Raji (cell line): ENCODE data around the gene SDK1.

ENCODE experiments used
- POLR2A ChIP-seq: IDR thresholded peaks from 2 replicates; pipeline ENCODE4 v1.6.1; 2011; ENCODE audit warnings: low read depth, low read length, control low read depth; ENCODE audit not compliant: insufficient read depth

The SDK1 gene

GRCh38 chr7:4021413-4021812, 720.4 kb downstream of the SDK1 start:
- TF ChIP-seq POLR2A, result no peak

GRCh38 chr7:4022265-4022664, 721.2 kb downstream of the SDK1 start:
- TF ChIP-seq POLR2A, result no peak

- TF ChIP-seq POLR2A, result no peak
These were observed 722.5 kb downstream of the SDK1 start for GRCh38 chr7:4023502-4023901.

- no peak for TF ChIP-seq POLR2A
These were observed 723.1 kb downstream of the SDK1 start for GRCh38 chr7:4024133-4024532.

GRCh38 chr7:4024806-4025205, 723.8 kb downstream of the SDK1 start:
- TF ChIP-seq POLR2A, result no peak

- TF ChIP-seq POLR2A, result no peak
These were observed 724.2 kb downstream of the SDK1 start for GRCh38 chr7:4025210-4025609.

GRCh38 chr7:4025694-4026615, 724.9 kb downstream of the SDK1 start:
- TF ChIP-seq POLR2A, result no peak

- no peak for TF ChIP-seq POLR2A
These were observed 726.0 kb downstream of the SDK1 start for GRCh38 chr7:4026941-4027486.

GRCh38 chr7:4028221-4028620, 727.2 kb downstream of the SDK1 start:
- TF ChIP-seq POLR2A, result no peak

- no peak for TF ChIP-seq POLR2A
These were observed 728.9 kb downstream of the SDK1 start for GRCh38 chr7:4029941-4030340.

- no peak for TF ChIP-seq POLR2A
These were observed 729.4 kb downstream of the SDK1 start for GRCh38 chr7:4030346-4030950.

GRCh38 chr7:4033996-4034395, 732.9 kb downstream of the SDK1 start:
- TF ChIP-seq POLR2A, result no peak

- no peak for TF ChIP-seq POLR2A
These were observed 736.3 kb downstream of the SDK1 start for GRCh38 chr7:4037308-4037707.

- TF ChIP-seq POLR2A, result no peak
These were observed 736.8 kb downstream of the SDK1 start for GRCh38 chr7:4037877-4038276.

GRCh38 chr7:4040109-4040928, 739.3 kb downstream of the SDK1 start:
- TF ChIP-seq POLR2A, result no peak
